ENCODE results near the gene SCAF8.
A peak's percentile ranks its signal among the peaks of the same experiment; 100 is the strongest.
"Not testable (repeated sequence)": the region's sequence is repeated elsewhere in the genome, so short reads cannot be mapped to it uniquely, and the experiment has no call there.

Gene SCAF8
- 153 to 161 reads per million in 2 donors for total RNA-seq

GRCh38 chr6:154733183-154733625 is at the start of gene SCAF8:
Gene SCAF8 (plus strand): TSS chr6:154733416. CDS start chr6:154733901, 485 bp downstream.
- peak; percentile 72 for DNase-seq

- DNase-seq = no peak
Observed at GRCh38 chr6:154683756-154684523, 49.3 kb upstream of the SCAF8 start.

- DNase-seq = no peak
Observed at GRCh38 chr6:154686162-154686561, 47.1 kb upstream of the SCAF8 start.

GRCh38 chr6:154689493-154690255 is 43.5 kb upstream of the SCAF8 start:
- DNase-seq = no peak

- DNase-seq = no peak
Observed at GRCh38 chr6:154690857-154691256, 42.4 kb upstream of the SCAF8 start.

GRCh38 chr6:154696661-154697060 is 36.6 kb upstream of the SCAF8 start:
- DNase-seq = no peak

- DNase-seq = no peak
Observed at GRCh38 chr6:154703124-154703523, 30.1 kb upstream of the SCAF8 start.

GRCh38 chr6:154705471-154706113 is 27.6 kb upstream of the SCAF8 start:
- DNase-seq = no peak

- no peak for DNase-seq
Observed at GRCh38 chr6:154706389-154706788, 26.8 kb upstream of the SCAF8 start.

GRCh38 chr6:154709621-154710020 is 23.6 kb upstream of the SCAF8 start:
- no peak for DNase-seq

- no peak for DNase-seq
Observed at GRCh38 chr6:154710689-154711088, 22.5 kb upstream of the SCAF8 start.

GRCh38 chr6:154715446-154715845 is 17.8 kb upstream of the SCAF8 start:
- no peak for DNase-seq

- DNase-seq = not testable (repeated sequence)
Observed at GRCh38 chr6:154716350-154716749, 16.9 kb upstream of the SCAF8 start.

GRCh38 chr6:154719433-154719832 is 13.8 kb upstream of the SCAF8 start:
- DNase-seq = no peak

- DNase-seq = no peak
Observed at GRCh38 chr6:154719854-154720253, 13.4 kb upstream of the SCAF8 start.

GRCh38 chr6:154721460-154721859 is 11.8 kb upstream of the SCAF8 start:
- no peak for DNase-seq

- no peak for DNase-seq
Observed at GRCh38 chr6:154726887-154727286, 6.3 kb upstream of the SCAF8 start.

- DNase-seq = no peak
Observed at GRCh38 chr6:154731296-154732218, 1.7 kb upstream of the SCAF8 start.

GRCh38 chr6:154732538-154733182 is 556 bp upstream of the SCAF8 start:
- DNase-seq = no peak

GRCh38 chr6:154733626-154734382 is 588 bp downstream of the SCAF8 start:
- peak; percentile 79 for DNase-seq

All from activated gamma-delta T cell (primary cell).